LNCaP clone FGC (cell line): ENCODE results near the gene PIF1.

ENCODE experiments used
- DNase-seq: peaks from one replicate; pipeline ENCODE4 v3.0.0-alpha.2; 2011; ENCODE audit warnings: low read depth
- H3K4me3 ChIP-seq: 2 replicates; pipeline ENCODE4 v1.5.1; 2011; ENCODE audit warnings: mild to moderate bottlenecking, low read depth, low read length, control low read depth
- CTCF ChIP-seq: IDR thresholded peaks from 2 replicates; pipeline ENCODE4 v1.5.1; 2012; ENCODE audit warnings: mild to moderate bottlenecking; ENCODE audit not compliant: control insufficient read depth, insufficient read depth; ENCODE audit errors: extremely low read depth

Gene PIF1

GRCh38 chr15:64767203-64767602 is 58.2 kb downstream of the PIF1 start:
- H3K4me3 ChIP-seq, result no peak overlapping the region
- DNase-seq, result no peak
- no peak for TF ChIP-seq CTCF

- no peak overlapping the region for H3K4me3 ChIP-seq
- TF ChIP-seq CTCF, result no peak
- no peak for DNase-seq
These were observed 59.4 kb downstream of the PIF1 start for GRCh38 chr15:64766058-64766457.
